Hepatocyte (in vitro differentiated cells): Measurements from ENCODE around the gene AP2A2. TPM values are rescaled to one million over a fixed set of nuclear protein-coding genes. Genes with fewer than 3 reads are reported as not detected.

ENCODE experiments used
- DNase-seq: peaks from one replicate; pipeline ENCODE4 v3.0.0-alpha.2; 2016; ENCODE audit warnings: low spot score
- H2AFZ ChIP-seq: fragments of 200-600 bp; sonication (generic); 2 replicates; pipeline ENCODE4 v1.6.0; 2016; ENCODE audit warnings: antibody characterized with exemption, mild to moderate bottlenecking
- H3K27ac ChIP-seq: fragments of 200-600 bp; sonication (generic); 2 replicates; pipeline ENCODE4 v1.5.1; 2016; ENCODE audit warnings: mild to moderate bottlenecking
- H3K27me3 ChIP-seq: fragments of 200-600 bp; sonication (generic); 2 replicates; pipeline ENCODE4 v1.6.1; 2016
- H3K36me3 ChIP-seq: fragments of 200-600 bp; sonication (generic); replicated peaks from 2 replicates; pipeline ENCODE4 v1.5.1; 2016; ENCODE audit warnings: low read depth; ENCODE audit not compliant: insufficient read depth
- H3K4me1 ChIP-seq: fragments of 200-600 bp; sonication (generic); 2 replicates; pipeline ENCODE4 v1.5.1; 2016; ENCODE audit warnings: mild to moderate bottlenecking, moderate library complexity; ENCODE audit not compliant: insufficient read depth
- H3K4me2 ChIP-seq: fragments of 200-600 bp; sonication (generic); 2 replicates; pipeline ENCODE4 v1.6.0; 2016
- H3K4me3 ChIP-seq: fragments of 200-600 bp; sonication (generic); 2 replicates; pipeline ENCODE4 v1.5.1; 2016; ENCODE audit warnings: mild to moderate bottlenecking
- H3K79me2 ChIP-seq: fragments of 200-600 bp; sonication (generic); 2 replicates; pipeline ENCODE4 v1.6.0; 2017; ENCODE audit warnings: mild to moderate bottlenecking
- H3K9me2 ChIP-seq: fragments of 200-600 bp; sonication (generic); replicated peaks from 2 replicates; pipeline ENCODE4 v1.6.0; 2017; ENCODE audit warnings: mild to moderate bottlenecking; ENCODE audit not compliant: insufficient read depth
- H3K9me3 ChIP-seq: fragments of 200-600 bp; sonication (generic); 2 replicates; pipeline ENCODE4 v1.5.1; 2016; ENCODE audit warnings: low read depth, mild to moderate bottlenecking
- H4K20me1 ChIP-seq: fragments of 200-600 bp; sonication (generic); 2 replicates; pipeline ENCODE4 v1.6.0; 2016; ENCODE audit warnings: mild to moderate bottlenecking; ENCODE audit not compliant: insufficient read depth, poor library complexity, severe bottlenecking
- EZH2 ChIP-seq: fragments of 200-600 bp; sonication (generic); IDR thresholded peaks from 2 replicates; pipeline ENCODE4 v1.6.1; 2016; ENCODE audit warnings: antibody characterized with exemption, mild to moderate bottlenecking, borderline replicate concordance
- EZH2phosphoT487 ChIP-seq: fragments of 200-600 bp; sonication (generic); IDR thresholded peaks from one replicate; pipeline ENCODE4 v1.6.1; 2018; ENCODE audit warnings: antibody characterized with exemption, mild to moderate bottlenecking, low read depth, moderate library complexity; ENCODE audit not compliant: unreplicated experiment, severe bottlenecking
- WGBS: methylation state at CpG from one replicate; pipeline ENCODE4 v1.1.6; 2016; ENCODE audit warnings: low lambda C conversion rate; ENCODE audit errors: missing lambda C conversion rate; 5-methylcytosine and 5-hydroxymethylcytosine counted together
- polyA plus RNA-seq: library from polyadenylated mRNA; unstranded; fragments of >200 nt; fragmentation: Nextera tagmentation; extraction: Ambion mirVana; gene quantifications from 2 replicates; pipeline ENCODE4 v1.2.1, GENCODE V29; 2016
- total RNA-seq: library from RNA; depleted of rRNA; stranded (reverse); fragments of >200 nt; gene quantifications from 2 replicates; pipeline ENCODE4 v1.2.3, GENCODE V29; 2014
- TF ChIP-seq, protein P1 (sequence below): fragments of 200-600 bp; sonication (generic); IDR thresholded peaks from 2 replicates; pipeline ENCODE4 v1.5.1; 2016; ENCODE audit warnings: antibody characterized with exemption, mild to moderate bottlenecking; ENCODE audit not compliant: poor library complexity

Gene AP2A2
- total and polyA plus RNA-seq, 2 experiments from 2014 or later: 49.7 to 68.0 TPM

DNA sequence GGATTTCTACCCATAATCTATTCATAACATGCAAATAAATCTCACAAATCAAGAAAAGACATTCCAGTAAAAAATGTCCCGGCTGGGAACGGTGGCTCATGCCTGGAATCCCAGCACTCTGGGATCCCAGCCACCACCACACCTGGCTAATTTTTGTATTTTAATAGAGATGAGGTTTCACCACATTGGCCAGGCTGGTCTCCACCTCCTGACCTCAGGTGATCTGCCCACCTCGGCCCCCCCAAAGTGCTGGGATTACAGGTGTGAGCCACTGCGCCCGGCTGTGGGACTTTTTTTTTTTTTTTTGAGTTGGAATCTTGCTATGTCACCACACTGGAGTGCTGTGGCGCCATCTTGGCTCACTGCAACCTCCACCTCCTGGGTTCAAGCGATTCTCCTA is 19.7 kb upstream of the AP2A2 start:
- no peaks in the 10 kb centered on the region for H3K36me3 ChIP-seq
- H3K27me3 ChIP-seq: no peaks in the 10 kb centered on the region
- H2AFZ ChIP-seq: no peak overlapping the region
- no peak overlapping the region for H3K27ac ChIP-seq
- no peaks in the 10 kb centered on the region for H3K9me2 ChIP-seq
- no peak for TF ChIP-seq EZH2phosphoT487
- no peak for TF ChIP-seq EZH2
- TF ChIP-seq, protein P1, sequence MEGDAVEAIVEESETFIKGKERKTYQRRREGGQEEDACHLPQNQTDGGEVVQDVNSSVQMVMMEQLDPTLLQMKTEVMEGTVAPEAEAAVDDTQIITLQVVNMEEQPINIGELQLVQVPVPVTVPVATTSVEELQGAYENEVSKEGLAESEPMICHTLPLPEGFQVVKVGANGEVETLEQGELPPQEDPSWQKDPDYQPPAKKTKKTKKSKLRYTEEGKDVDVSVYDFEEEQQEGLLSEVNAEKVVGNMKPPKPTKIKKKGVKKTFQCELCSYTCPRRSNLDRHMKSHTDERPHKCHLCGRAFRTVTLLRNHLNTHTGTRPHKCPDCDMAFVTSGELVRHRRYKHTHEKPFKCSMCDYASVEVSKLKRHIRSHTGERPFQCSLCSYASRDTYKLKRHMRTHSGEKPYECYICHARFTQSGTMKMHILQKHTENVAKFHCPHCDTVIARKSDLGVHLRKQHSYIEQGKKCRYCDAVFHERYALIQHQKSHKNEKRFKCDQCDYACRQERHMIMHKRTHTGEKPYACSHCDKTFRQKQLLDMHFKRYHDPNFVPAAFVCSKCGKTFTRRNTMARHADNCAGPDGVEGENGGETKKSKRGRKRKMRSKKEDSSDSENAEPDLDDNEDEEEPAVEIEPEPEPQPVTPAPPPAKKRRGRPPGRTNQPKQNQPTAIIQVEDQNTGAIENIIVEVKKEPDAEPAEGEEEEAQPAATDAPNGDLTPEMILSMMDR: no peak
- no peak overlapping the region for H3K4me3 ChIP-seq
- peaks cover 23% of the 10 kb centered on the region for H3K79me2 ChIP-seq
- no peak for DNase-seq
- no peak overlapping the region for H3K4me2 ChIP-seq
- H3K4me1 ChIP-seq: no peaks in the 10 kb centered on the region
- H3K9me3 ChIP-seq: no peaks in the 10 kb centered on the region
- H4K20me1 ChIP-seq: no peaks in the 10 kb centered on the region
- 94% methylated on average over 7 of the region's 7 CpGs for WGBS

DNA sequence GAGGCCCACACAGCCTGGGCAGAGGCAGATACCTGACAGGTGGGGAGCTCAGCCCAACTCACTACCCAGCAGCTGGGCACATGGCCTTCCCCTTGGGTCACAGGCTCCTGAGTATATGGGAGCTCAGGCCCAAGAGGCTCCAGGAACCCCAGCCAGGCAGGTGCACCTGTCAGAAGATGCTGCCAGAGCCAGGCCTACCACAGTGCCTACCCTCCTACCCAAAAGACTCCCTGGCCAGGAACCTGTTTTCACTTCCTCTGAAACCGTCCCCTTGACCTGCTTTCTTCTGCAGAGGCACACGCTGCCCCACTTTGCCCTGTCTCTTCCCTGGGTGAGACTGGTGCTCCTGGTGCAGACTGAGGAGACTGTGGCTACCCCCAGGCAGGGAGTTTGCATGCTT is 18.0 kb upstream of the AP2A2 start:
- TF ChIP-seq EZH2phosphoT487 (no peak), EZH2 (no peak)
- TF ChIP-seq, protein P1: no peak
- Histone ChIP-seq H3K36me3 (no peaks in the 10 kb centered on the region), H3K27ac (no peak overlapping the region)

DNA sequence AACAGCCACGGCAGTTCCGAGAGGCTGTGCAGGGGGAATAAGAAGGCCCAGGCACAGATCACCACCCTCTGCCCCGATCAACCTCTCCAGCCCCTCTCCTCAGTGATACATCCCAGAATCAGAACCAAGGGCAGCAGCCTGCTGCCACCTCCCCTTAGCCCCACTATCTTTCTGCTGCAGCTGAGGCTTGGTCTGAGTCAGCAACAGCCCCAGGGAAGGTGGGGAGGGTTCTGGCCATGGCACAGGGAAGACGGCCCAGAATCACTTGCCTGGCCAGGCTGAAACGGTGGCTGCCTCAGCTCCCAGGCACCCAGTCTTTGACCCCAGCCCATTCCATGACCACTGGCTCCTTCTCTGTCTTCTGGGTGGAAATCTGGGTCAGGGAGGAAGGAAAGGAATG is 17.4 kb upstream of the AP2A2 start:
- DNase-seq: no peak
- Histone ChIP-seq H3K4me2 (no peak overlapping the region), H3K36me3 (no peaks in the 10 kb centered on the region), H4K20me1 (no peaks in the 10 kb centered on the region), H3K9me3 (no peaks in the 10 kb centered on the region), H3K27me3 (no peaks in the 10 kb centered on the region), H3K4me3 (no peak overlapping the region), H2AFZ (no peak overlapping the region), H3K79me2 (peaks cover 23% of the 10 kb centered on the region), H3K27ac (no peak overlapping the region), H3K4me1 (peaks cover 7% of the 10 kb centered on the region), H3K9me2 (no peaks in the 10 kb centered on the region)
- TF ChIP-seq, protein P1: no peak
- TF ChIP-seq EZH2 (no peak), EZH2phosphoT487 (no peak)
- WGBS: 88% methylated on average over 5 of the region's 5 CpGs

More for the DNA sequence above, 18.0 kb upstream of the AP2A2 start:
- WGBS: 100% methylated on average over 2 of the region's 2 CpGs
- H2AFZ ChIP-seq: no peak overlapping the region
- DNase-seq: no peak
- H3K27me3 ChIP-seq: no peaks in the 10 kb centered on the region
- H3K9me3 ChIP-seq: no peaks in the 10 kb centered on the region
- peaks cover 23% of the 10 kb centered on the region for H3K79me2 ChIP-seq
- H4K20me1 ChIP-seq: no peaks in the 10 kb centered on the region
- H3K9me2 ChIP-seq: no peaks in the 10 kb centered on the region
- H3K4me3 ChIP-seq: no peak overlapping the region
- H3K4me1 ChIP-seq: peaks cover 7% of the 10 kb centered on the region
- no peak overlapping the region for H3K4me2 ChIP-seq

DNA sequence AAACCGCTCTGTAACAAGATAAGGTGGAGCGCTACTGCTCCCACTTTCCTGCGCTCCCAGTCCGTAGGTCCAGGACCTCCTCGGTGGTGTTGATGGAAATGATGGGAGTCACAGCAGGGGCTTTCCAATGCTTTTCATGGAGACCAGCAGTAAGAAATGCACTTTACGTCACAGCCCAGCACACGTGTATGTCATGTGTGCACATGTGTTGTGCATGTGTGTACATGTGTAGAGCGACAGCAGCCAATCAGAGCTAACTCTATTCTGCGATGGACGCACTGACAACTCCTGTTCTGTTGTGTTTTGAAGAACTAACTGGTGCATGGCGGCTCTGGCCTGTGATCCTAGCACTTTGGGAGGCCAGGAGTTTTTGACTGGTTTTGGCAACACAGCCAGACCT is 16.3 kb upstream of the AP2A2 start:
- no peaks in the 10 kb centered on the region for H3K9me2 ChIP-seq
- H3K4me1 ChIP-seq: peaks cover 7% of the 10 kb centered on the region
- no peaks in the 10 kb centered on the region for H3K9me3 ChIP-seq
- no peaks in the 10 kb centered on the region for H3K36me3 ChIP-seq
- TF ChIP-seq EZH2phosphoT487: no peak
- TF ChIP-seq EZH2: no peak
- TF ChIP-seq, protein P1: no peak
- no peaks in the 10 kb centered on the region for H3K27me3 ChIP-seq
- no peak overlapping the region for H3K27ac ChIP-seq
- 95% methylated on average over 11 of the region's 11 CpGs for WGBS
- H3K79me2 ChIP-seq: peaks cover 23% of the 10 kb centered on the region
- no peaks in the 10 kb centered on the region for H4K20me1 ChIP-seq
- DNase-seq: no peak
- no peak overlapping the region for H2AFZ ChIP-seq
- H3K4me3 ChIP-seq: no peak overlapping the region
- peak overlapping the region; percentile 98 for H3K4me2 ChIP-seq
